B cell (primary cell): Measurements from ENCODE around the gene ASIC1.

Experiments used
- CTCF ChIP-seq: fragments of 200-600 bp; IDR thresholded peaks from one replicate; pipeline ENCODE4 v1.8.0; 2022; ENCODE audit warnings: antibody characterized with exemption, mild to moderate bottlenecking
- EZH2 ChIP-seq: IDR thresholded peaks from 2 replicates; pipeline ENCODE4 v1.6.1; 2012; ENCODE audit warnings: borderline replicate concordance, low read depth, mild to moderate bottlenecking, moderate library complexity, low read length; ENCODE audit not compliant: insufficient read depth, poor library complexity, severe bottlenecking

DNA sequence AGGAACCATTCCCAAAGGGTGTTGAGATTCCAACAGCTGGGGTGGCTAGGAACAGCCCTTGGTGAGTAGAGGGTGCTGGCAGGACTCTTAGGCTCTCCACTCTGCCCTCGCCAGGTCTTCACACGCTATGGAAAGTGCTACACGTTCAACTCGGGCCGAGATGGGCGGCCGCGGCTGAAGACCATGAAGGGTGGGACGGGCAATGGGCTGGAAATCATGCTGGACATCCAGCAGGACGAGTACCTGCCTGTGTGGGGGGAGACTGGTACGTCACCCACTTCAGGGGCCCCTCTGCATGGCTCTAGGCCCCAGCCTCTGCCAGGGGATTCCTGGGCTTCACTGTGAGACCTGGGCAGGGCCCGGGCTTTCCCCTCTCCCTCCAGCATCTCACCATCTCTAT lies 19.7 kb downstream of the ASIC1 start:
- TF ChIP-seq EZH2 (no peak), CTCF (no peak)
